ENCODE measurements around the gene VDAC2. TPM values are rescaled to one million over a fixed set of nuclear protein-coding genes. Genes with fewer than 3 reads are reported as not detected.
A peak's percentile ranks its signal among the peaks of the same experiment; 100 is the strongest.

Gene VDAC2
- total and polyA plus RNA-seq, 10 of the 15 experiments (the other 5 are each of a cell fraction or from before 2014, with no cell fraction given): 73.4 to 294 (median 146) TPM

- TF ChIP-seq EZH2 (IDR thresholded peaks at IDR 0.05; ENCODE audit: borderline replicate concordance, control insufficient read depth, low read depth, low read length) (no peak), MEF2A (IDR thresholded peaks at IDR 0.05; ENCODE audit: insufficient read depth, low read depth, low read length) (no peak), PAX5 (IDR thresholded peaks at IDR 0.05; ENCODE audit: borderline replicate concordance, low read depth, low read length) (no peak), RBBP5 (conservative IDR thresholded peaks at IDR 0.05) (no peak), ZNF687 (IDR thresholded peaks at IDR 0.05) (peak; percentile 94), SMAD5 (IDR thresholded peaks at IDR 0.05; ENCODE audit: low read depth) (peak; percentile 70), TAF1 (IDR thresholded peaks at IDR 0.05; ENCODE audit: borderline replicate concordance, low read depth, low read length) (peak; percentile 52; the same call in 1 of the 2 replicates)
- TF ChIP-seq, protein P1, sequence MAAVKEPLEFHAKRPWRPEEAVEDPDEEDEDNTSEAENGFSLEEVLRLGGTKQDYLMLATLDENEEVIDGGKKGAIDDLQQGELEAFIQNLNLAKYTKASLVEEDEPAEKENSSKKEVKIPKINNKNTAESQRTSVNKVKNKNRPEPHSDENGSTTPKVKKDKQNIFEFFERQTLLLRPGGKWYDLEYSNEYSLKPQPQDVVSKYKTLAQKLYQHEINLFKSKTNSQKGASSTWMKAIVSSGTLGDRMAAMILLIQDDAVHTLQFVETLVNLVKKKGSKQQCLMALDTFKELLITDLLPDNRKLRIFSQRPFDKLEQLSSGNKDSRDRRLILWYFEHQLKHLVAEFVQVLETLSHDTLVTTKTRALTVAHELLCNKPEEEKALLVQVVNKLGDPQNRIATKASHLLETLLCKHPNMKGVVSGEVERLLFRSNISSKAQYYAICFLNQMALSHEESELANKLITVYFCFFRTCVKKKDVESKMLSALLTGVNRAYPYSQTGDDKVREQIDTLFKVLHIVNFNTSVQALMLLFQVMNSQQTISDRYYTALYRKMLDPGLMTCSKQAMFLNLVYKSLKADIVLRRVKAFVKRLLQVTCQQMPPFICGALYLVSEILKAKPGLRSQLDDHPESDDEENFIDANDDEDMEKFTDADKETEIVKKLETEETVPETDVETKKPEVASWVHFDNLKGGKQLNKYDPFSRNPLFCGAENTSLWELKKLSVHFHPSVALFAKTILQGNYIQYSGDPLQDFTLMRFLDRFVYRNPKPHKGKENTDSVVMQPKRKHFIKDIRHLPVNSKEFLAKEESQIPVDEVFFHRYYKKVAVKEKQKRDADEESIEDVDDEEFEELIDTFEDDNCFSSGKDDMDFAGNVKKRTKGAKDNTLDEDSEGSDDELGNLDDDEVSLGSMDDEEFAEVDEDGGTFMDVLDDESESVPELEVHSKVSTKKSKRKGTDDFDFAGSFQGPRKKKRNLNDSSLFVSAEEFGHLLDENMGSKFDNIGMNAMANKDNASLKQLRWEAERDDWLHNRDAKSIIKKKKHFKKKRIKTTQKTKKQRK (IDR thresholded peaks at IDR 0.05; ENCODE audit: low read depth, low read length): no peak
- TF ChIP-seq, protein P2, sequence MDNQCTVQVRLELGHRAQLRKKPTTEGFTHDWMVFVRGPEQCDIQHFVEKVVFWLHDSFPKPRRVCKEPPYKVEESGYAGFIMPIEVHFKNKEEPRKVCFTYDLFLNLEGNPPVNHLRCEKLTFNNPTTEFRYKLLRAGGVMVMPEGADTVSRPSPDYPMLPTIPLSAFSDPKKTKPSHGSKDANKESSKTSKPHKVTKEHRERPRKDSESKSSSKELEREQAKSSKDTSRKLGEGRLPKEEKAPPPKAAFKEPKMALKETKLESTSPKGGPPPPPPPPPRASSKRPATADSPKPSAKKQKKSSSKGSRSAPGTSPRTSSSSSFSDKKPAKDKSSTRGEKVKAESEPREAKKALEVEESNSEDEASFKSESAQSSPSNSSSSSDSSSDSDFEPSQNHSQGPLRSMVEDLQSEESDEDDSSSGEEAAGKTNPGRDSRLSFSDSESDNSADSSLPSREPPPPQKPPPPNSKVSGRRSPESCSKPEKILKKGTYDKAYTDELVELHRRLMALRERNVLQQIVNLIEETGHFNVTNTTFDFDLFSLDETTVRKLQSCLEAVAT (IDR thresholded peaks at IDR 0.05): peak; percentile 85; the same call in 1 of the 2 replicates
Observed at GRCh38 chr10:75209921-75210281, 695 bp upstream of the VDAC2 start (continued).
